GM20000 (cell line): Measurements from ENCODE around the gene PRMT2.
"Not testable (repeated sequence)": the region's sequence is repeated elsewhere in the genome, so short reads cannot be mapped to it uniquely, and the experiment has no call there.

ENCODE experiments used
- DNase-seq: peaks from one replicate; pipeline ENCODE4 v3.0.0; 2012; ENCODE audit warnings: low spot score
- TF ChIP-seq, protein P1 (sequence below): IDR thresholded peaks from 2 replicates; pipeline ENCODE4 v1.5.1; 2012; ENCODE audit warnings: mild to moderate bottlenecking, control low read depth; ENCODE audit errors: extremely low read depth, missing control alignments

PRMT2 gene

DNA sequence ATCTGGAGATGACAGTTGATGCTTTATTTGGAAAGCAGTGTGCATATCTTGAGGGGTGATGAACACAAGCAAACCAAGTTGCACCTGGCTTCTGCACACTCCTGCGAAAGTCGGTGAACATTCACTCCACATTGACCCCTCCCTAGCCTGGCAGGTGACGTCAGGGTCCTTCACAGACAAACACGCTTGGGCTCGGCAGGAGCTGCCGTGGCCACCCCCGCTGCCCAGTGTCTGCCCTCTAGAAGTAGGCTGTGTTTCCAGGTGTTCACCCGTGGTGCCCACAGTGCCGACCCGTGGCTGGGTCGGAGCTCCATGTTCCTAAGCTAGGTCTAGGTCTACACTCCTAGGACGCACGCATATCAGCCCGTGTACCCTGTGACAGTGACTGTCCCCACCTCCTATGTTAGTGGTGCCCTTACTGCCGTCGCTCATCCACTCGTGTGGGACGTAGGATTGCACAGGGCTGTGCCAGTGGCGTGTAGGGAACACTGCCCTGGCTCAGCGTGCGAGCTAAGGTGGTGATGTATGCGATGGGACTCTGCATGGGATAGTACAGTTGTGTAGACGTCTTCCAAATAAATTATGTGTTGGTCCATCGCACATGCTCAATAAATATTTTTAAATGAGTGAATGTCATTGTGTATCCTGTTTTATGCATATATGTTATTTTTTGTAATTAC, 29.0 kb downstream of the PRMT2 start:
- no peak for DNase-seq
- TF ChIP-seq, protein P1, sequence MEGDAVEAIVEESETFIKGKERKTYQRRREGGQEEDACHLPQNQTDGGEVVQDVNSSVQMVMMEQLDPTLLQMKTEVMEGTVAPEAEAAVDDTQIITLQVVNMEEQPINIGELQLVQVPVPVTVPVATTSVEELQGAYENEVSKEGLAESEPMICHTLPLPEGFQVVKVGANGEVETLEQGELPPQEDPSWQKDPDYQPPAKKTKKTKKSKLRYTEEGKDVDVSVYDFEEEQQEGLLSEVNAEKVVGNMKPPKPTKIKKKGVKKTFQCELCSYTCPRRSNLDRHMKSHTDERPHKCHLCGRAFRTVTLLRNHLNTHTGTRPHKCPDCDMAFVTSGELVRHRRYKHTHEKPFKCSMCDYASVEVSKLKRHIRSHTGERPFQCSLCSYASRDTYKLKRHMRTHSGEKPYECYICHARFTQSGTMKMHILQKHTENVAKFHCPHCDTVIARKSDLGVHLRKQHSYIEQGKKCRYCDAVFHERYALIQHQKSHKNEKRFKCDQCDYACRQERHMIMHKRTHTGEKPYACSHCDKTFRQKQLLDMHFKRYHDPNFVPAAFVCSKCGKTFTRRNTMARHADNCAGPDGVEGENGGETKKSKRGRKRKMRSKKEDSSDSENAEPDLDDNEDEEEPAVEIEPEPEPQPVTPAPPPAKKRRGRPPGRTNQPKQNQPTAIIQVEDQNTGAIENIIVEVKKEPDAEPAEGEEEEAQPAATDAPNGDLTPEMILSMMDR, result no peak

DNA sequence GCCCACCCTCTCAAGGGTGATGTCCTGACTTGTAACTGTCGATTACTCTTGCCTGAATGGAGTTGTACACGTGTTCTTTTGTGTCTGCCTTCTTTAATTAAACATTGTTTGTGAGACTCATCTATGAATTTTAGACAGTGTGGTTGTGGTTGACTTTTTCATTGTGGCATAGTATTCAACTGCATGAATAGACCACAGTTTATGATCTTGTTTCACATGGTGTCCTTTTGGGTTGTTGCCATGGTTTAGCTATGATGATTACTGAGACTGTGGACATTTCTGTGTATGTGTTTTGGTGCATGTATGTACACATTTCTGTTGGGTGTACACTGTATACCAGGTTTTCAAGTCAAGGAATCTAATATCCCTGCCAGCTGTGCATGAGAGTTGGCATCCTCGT, 30.1 kb downstream of the PRMT2 start:
- TF ChIP-seq, protein P1, result no peak
- no peak for DNase-seq

DNA sequence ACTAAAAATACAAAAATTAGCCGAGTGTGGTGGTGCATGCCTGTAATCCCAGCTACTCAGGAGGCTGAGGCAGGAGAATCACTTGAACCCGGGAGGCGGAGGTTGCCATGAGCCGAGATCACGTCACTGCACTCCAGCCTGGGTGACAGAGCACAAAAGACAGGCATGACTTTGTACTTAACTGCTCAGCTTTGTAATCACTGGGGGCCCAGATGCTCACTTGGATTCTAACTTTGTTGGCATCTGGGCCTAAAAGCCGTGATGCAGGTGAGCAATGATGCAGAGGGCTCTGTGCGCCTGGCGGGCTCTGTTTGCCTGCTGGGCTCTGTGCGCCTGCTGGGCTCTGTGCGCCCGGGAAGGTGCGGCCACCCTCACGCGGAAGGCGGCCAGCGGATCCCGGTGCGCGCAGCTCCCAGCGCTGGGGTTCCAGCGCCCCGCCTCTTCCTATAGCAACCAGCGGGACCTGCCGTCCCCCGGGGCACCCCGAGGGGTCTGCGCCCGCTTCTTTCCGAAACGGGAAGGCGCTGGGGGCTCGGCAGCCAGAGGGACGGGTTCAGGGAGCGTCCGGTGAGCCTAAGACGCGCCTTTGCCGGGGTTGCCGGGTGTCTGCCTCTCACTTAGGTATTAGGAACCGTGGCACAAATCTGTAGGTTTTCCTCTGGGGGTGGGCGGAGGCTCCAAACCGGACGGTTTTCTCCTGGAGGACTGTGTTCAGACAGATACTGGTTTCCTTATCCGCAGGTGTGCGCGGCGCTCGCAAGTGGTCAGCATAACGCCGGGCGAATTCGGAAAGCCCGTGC, 31.7 kb downstream of the PRMT2 start:
- TF ChIP-seq, protein P1, result no peak
- peak; percentile 64 for DNase-seq

DNA sequence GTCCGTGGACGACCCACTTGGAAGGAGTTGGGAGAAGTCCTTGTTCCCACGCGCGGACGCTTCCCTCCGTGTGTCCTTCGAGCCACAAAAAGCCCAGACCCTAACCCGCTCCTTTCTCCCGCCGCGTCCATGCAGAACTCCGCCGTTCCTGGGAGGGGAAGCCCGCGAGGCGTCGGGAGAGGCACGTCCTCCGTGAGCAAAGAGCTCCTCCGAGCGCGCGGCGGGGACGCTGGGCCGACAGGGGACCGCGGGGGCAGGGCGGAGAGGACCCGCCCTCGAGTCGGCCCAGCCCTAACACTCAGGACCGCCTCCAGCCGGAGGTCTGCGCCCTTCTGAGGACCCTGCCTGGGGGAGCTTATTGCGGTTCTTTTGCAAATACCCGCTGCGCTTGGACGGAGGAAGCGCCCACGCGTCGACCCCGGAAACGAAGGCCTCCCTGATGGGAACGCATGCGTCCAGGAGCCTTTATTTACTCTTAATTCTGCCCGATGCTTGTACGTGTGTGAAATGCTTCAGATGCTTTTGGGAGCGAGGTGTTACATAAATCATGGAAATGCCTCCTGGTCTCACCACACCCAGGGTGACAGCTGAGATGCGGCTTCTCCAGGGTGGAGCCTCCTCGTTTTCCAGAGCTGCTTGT, 32.4 kb downstream of the PRMT2 start:
- TF ChIP-seq, protein P1, result no peak
- peak; percentile 64 for DNase-seq

DNA sequence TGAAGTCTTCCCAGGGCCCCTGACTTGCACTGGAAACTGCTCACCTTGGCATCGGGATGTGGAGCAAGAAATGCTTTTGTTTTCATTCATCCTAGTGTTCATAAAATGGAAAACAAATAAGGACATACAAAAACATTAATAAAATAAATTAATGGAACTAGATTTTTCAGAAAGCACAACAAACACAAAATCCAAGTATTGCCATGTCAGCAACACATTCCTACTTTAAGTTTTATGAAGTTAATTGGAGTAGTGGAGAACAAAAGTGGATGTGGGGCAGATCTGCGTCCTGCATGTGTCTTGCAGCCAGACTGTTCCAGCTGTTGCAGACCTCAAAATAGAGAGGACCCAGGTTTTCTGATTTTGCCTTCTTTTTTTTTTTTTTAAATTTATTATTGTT, 32.9 kb downstream of the PRMT2 start:
- DNase-seq, result no peak
- TF ChIP-seq, protein P1, result no peak

DNA sequence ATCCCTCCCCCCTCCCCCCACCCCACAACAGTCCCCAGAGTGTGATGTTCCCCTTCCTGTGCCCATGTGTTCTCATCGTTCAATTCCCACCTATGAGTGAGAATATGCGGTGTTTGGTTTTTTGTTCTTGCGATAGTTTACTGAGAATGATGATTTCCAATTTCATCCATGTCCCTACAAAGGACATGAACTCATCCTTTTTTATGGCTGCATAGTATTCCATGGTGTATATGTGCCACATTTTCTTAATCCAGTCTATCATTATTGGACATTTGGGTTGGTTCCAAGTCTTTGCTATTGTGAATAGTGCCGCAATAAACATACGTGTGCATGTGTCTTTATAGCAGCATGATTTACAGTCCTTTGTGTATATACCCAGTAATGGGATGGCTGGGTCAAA, 33.4 kb downstream of the PRMT2 start:
- not testable (repeated sequence) for DNase-seq

DNA sequence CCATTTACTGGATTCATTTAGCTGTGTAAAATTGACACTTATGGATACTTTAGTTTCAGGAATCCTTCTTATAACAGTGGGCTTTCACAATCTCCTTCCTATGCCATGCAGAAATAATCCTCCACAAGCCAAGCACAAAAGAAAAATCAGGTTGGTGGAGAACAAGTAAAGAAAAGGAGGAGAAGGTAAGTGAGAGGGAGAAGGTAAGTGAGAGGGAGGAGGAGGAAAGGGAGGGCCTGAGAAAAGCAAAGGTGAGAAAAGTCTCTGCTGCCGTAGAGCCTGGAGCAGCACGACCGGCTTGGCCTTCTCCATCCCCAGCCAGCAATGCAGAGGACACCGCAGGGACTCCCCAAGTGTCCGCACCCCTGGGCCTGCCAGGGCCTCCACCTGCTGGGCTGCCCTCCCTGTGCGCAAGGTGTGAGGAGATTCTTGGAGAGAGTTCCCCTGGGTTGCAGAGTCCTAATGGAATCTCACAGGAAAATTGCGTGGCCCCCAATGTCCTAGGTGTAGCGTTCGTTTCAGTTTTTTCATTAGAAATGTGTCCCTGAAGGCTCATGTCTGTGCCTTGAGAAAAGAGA, 39.0 kb downstream of the PRMT2 start:
- DNase-seq, result no peak
- TF ChIP-seq, protein P1, result no peak
